ENCODE measurements around the gene NBPF3.

DNA sequence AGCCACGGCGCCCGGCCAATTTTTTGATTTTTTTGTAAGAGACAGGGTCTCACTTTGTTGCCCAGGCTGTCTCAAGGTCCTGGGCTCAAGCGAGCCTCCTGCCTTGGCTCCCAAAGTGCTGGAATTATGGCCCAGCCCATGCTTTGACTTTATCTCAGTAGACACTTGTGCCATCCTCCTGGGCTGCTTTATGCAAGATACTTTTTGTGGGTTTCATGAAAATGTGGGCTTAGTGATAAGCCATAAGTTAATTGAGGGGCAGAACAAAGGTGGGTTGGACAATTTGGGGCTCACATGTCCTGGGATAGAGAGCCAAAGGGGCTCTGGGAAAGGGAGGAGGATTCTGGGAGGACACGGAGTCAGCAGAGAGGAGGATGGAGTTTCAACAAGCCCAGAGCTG is 91.3 kb downstream of the NBPF3 start:
- no peak for TF ChIP-seq EZH2 (optimal IDR thresholded peaks at IDR 0.05; ENCODE audit: low read depth, low read length)
- TF ChIP-seq, protein P1, sequence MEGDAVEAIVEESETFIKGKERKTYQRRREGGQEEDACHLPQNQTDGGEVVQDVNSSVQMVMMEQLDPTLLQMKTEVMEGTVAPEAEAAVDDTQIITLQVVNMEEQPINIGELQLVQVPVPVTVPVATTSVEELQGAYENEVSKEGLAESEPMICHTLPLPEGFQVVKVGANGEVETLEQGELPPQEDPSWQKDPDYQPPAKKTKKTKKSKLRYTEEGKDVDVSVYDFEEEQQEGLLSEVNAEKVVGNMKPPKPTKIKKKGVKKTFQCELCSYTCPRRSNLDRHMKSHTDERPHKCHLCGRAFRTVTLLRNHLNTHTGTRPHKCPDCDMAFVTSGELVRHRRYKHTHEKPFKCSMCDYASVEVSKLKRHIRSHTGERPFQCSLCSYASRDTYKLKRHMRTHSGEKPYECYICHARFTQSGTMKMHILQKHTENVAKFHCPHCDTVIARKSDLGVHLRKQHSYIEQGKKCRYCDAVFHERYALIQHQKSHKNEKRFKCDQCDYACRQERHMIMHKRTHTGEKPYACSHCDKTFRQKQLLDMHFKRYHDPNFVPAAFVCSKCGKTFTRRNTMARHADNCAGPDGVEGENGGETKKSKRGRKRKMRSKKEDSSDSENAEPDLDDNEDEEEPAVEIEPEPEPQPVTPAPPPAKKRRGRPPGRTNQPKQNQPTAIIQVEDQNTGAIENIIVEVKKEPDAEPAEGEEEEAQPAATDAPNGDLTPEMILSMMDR (IDR thresholded peaks at IDR 0.05; ENCODE audit: low read length): no peak
